ENCODE measurements around the gene PTPRN2. TPM values are rescaled to one million over a fixed set of nuclear protein-coding genes. Genes with fewer than 3 reads are reported as not detected.
A peak's percentile ranks its signal among the peaks of the same experiment; 100 is the strongest.
"Not testable (repeated sequence)": the region's sequence is repeated elsewhere in the genome, so short reads cannot be mapped to it uniquely, and the experiment has no call there.

Gene PTPRN2
- total RNA-seq, 1 experiment from 2014 or later: 2.1 TPM

- POLR2A ChIA-PET; ATAC-seq; H3K9me3 ChIP-seq (ENCODE audit: control insufficient read depth in 1 of 2, insufficient read depth in 1 of 2, low read depth in 1 of 2, low read length in 2 of 2); H4K20me1 ChIP-seq (ENCODE audit: insufficient read depth); H3K9me2 ChIP-seq (ENCODE audit: insufficient read depth); intact Hi-C loops (cut with micrococcal nuclease); CTCF ChIA-PET; H3K36me3 ChIP-seq (ENCODE audit: control insufficient read depth in 1 of 2, insufficient read depth in 2 of 2, low read length in 2 of 2); H3K27ac ChIP-seq (ENCODE audit: low read depth, low read length); H3K4me1 ChIP-seq (ENCODE audit: control insufficient read depth in 1 of 2, insufficient read depth in 2 of 2, low read length in 2 of 2); H2AFZ ChIP-seq (ENCODE audit: low read depth, low read length, poor library complexity, severe bottlenecking); BruUV-seq (replicated peaks); H3K4me3 ChIP-seq (replicated peaks in 1 of 2; ENCODE audit: low read depth in 1 of 2, low read length in 2 of 2); RAD21 ChIA-PET (ENCODE audit: low non-redundant PET in 1 of 2, low total read pairs in 2 of 2, uncharacterized antibody in 2 of 2, unreplicated experiment in 2 of 2); H3K79me2 ChIP-seq (ENCODE audit: insufficient read depth, low read length); H3K4me2 ChIP-seq (ENCODE audit: low read length); H3K27me3 ChIP-seq (ENCODE audit: insufficient read depth, low read length); H3K9ac ChIP-seq (ENCODE audit: low read length): not testable (repeated sequence)
- peak; percentile 82; the same call in 1 of the 2 replicates for TF ChIP-seq SP1 (IDR thresholded peaks at IDR 0.05; ENCODE audit: low read depth)
- DNase-seq (ENCODE audit: low read depth, low spot score): peak; percentile 59
Measured at GRCh38 chr7:158523877-158524276, 63.7 kb downstream of the PTPRN2 start.

DNA sequence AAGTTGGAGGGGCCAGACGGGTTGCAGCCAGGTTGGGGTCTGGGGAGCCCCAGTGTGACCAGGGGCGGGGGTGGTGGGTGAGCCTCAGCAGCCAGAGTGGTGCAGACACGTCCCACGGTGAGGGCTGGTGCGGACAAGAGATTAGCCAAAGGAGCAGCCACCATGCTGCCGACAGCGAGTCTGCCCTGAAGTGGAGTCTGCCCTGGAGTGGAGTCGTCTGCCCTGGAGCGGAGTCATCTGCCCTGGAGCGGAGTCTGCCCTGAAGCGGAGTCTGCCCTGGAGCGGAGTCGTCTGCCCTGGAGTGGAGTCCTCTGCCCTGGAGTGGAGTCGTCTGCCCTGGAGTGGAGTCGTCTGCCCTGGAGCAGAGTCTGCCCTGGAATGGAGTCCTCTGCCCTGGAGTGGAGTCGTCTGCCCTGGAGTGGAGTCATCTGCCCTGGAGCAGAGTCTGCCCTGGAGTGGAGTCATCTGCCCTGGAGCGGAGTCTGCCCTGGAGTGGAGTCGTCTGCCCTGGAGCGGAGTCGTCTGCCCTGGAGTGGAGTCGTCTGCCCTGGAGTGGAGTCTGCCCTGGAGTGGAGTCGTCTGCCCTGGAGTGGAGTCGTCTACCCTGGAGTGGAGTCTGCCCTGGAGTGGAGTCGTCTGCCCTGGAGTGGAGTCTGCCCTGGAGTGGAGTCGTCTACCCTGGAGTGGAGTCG is 64.3 kb downstream of the PTPRN2 start:
- not testable (repeated sequence) for H4K20me1 ChIP-seq (ENCODE audit: insufficient read depth)

GRCh38 chr7:158521795-158522194 is 65.8 kb downstream of the PTPRN2 start:
- POLR2A ChIA-PET; H2AFZ ChIP-seq (ENCODE audit: low read depth, low read length, poor library complexity, severe bottlenecking); H3K9me3 ChIP-seq (ENCODE audit: control insufficient read depth in 1 of 2, insufficient read depth in 1 of 2, low read depth in 1 of 2, low read length in 2 of 2); H3K9me2 ChIP-seq (ENCODE audit: insufficient read depth); H3K4me1 ChIP-seq (ENCODE audit: control insufficient read depth in 1 of 2, insufficient read depth in 2 of 2, low read length in 2 of 2); H3K79me2 ChIP-seq (ENCODE audit: insufficient read depth, low read length); CTCF ChIA-PET; intact Hi-C loops (cut with micrococcal nuclease); H3K4me3 ChIP-seq (replicated peaks in 1 of 2; ENCODE audit: low read depth in 1 of 2, low read length in 2 of 2); BruUV-seq (replicated peaks); H4K20me1 ChIP-seq (ENCODE audit: insufficient read depth); H3K27ac ChIP-seq (ENCODE audit: low read depth, low read length); H3K36me3 ChIP-seq (ENCODE audit: control insufficient read depth in 1 of 2, insufficient read depth in 2 of 2, low read length in 2 of 2); ATAC-seq; H3K9ac ChIP-seq (ENCODE audit: low read length); H3K4me2 ChIP-seq (ENCODE audit: low read length); H3K27me3 ChIP-seq (ENCODE audit: insufficient read depth, low read length); DNase-seq (ENCODE audit: low read depth, low spot score); RAD21 ChIA-PET (ENCODE audit: low non-redundant PET in 1 of 2, low total read pairs in 2 of 2, uncharacterized antibody in 2 of 2, unreplicated experiment in 2 of 2): not testable (repeated sequence)

More for the DNA sequence above, 64.3 kb downstream of the PTPRN2 start:
- H3K9me3 ChIP-seq (ENCODE audit: control insufficient read depth in 1 of 2, insufficient read depth in 1 of 2, low read depth in 1 of 2, low read length in 2 of 2); H3K4me3 ChIP-seq (replicated peaks in 1 of 2; ENCODE audit: low read depth in 1 of 2, low read length in 2 of 2); H3K36me3 ChIP-seq (ENCODE audit: control insufficient read depth in 1 of 2, insufficient read depth in 2 of 2, low read length in 2 of 2); H3K27me3 ChIP-seq (ENCODE audit: insufficient read depth, low read length); H3K27ac ChIP-seq (ENCODE audit: low read depth, low read length); H3K4me1 ChIP-seq (ENCODE audit: control insufficient read depth in 1 of 2, insufficient read depth in 2 of 2, low read length in 2 of 2); POLR2A ChIA-PET; H3K4me2 ChIP-seq (ENCODE audit: low read length); H3K9ac ChIP-seq (ENCODE audit: low read length); BruUV-seq (replicated peaks); CTCF ChIA-PET; H3K9me2 ChIP-seq (ENCODE audit: insufficient read depth); ATAC-seq; intact Hi-C loops (cut with micrococcal nuclease); H2AFZ ChIP-seq (ENCODE audit: low read depth, low read length, poor library complexity, severe bottlenecking); H3K79me2 ChIP-seq (ENCODE audit: insufficient read depth, low read length); RAD21 ChIA-PET (ENCODE audit: low non-redundant PET in 1 of 2, low total read pairs in 2 of 2, uncharacterized antibody in 2 of 2, unreplicated experiment in 2 of 2): not testable (repeated sequence)
- peak; percentile 40; the same call in 1 of the 2 replicates for TF ChIP-seq SP1 (IDR thresholded peaks at IDR 0.05; ENCODE audit: low read depth)
- DNase-seq (ENCODE audit: low read depth, low spot score): peak; percentile 10
